Fibroblast of skin of right quadriceps (primary cell): Measurements from ENCODE around the gene MAP4K4.
A peak's percentile ranks its signal among the peaks of the same experiment; 100 is the strongest.

ENCODE experiments used
- DNase-seq: peaks from one replicate; pipeline ENCODE4 v3.0.0-alpha.2; 2013

The MAP4K4 gene

GRCh38 chr2:101844055-101844635 lies 146.6 kb downstream of the MAP4K4 start:
- peak; percentile 44 for DNase-seq

- no peak for DNase-seq
These were observed 149.5 kb downstream of the MAP4K4 start for GRCh38 chr2:101846973-101847372.

- DNase-seq = no peak
These were observed 150.3 kb downstream of the MAP4K4 start for GRCh38 chr2:101847661-101848339.

- no peak for DNase-seq
These were observed 151.4 kb downstream of the MAP4K4 start for GRCh38 chr2:101848769-101849410.

GRCh38 chr2:101850450-101850849 lies 152.9 kb downstream of the MAP4K4 start:
- DNase-seq = no peak

DNA sequence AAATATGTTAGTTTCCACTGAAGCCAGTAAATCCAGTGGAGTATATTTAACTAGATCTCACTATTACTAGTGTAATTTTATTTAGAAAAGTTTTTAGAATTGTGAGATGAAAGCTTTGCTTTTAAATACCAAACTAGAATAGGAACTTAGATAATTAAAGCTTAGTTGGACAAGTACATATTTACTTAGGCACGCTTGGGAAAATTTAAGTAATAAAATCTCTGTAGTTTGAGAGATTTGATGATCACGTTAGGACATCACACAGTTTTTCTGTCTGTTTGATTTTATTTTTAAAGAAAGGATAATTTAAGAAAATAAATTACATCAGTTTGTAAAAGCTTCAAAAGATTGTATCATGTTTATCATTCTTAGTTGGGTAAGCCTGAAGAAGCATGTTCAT lies 153.5 kb downstream of the MAP4K4 start:
- no peak for DNase-seq

- no peak for DNase-seq
These were observed 155.3 kb downstream of the MAP4K4 start for GRCh38 chr2:101852824-101853223.

DNA sequence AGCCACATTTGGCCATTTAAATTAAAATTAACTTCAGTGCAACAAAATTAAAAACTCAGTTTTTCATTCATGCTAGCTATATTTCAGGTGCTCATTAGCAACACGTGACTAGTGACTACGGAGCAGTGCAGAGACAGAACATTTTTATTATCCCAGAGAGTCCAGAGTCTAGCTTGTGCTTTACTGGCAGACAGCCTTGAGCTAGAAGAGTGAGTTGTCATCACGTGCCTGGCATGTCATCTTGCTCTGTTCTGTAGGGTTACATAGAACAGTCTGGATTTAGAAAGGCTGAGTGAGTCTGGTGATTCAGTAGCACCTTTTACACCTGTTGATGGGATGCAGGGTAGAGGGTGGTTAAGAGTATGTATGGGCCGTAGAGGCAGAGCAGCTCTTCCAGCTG lies 157.4 kb downstream of the MAP4K4 start:
- DNase-seq = no peak

GRCh38 chr2:101855776-101856175 lies 158.3 kb downstream of the MAP4K4 start:
- DNase-seq = no peak

GRCh38 chr2:101858246-101858645 lies 160.7 kb downstream of the MAP4K4 start:
- DNase-seq = no peak

- no peak for DNase-seq
These were observed 161.4 kb downstream of the MAP4K4 start for GRCh38 chr2:101858910-101859309.

DNA sequence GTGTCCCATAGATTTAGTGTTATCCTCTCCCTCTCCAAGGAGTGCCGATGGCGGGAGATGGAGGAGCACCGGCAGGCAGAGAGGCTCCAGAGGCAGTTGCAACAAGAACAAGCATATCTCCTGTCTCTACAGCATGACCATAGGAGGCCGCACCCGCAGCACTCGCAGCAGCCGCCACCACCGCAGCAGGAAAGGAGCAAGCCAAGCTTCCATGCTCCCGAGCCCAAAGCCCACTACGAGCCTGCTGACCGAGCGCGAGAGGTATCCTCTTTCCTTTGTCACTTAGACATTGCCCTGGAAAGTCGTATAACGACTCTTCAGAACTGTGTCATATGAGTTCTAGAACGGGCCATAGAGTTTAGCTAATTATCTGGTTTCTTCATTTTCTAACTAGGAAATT lies 162.1 kb downstream of the MAP4K4 start:
- DNase-seq = no peak

DNA sequence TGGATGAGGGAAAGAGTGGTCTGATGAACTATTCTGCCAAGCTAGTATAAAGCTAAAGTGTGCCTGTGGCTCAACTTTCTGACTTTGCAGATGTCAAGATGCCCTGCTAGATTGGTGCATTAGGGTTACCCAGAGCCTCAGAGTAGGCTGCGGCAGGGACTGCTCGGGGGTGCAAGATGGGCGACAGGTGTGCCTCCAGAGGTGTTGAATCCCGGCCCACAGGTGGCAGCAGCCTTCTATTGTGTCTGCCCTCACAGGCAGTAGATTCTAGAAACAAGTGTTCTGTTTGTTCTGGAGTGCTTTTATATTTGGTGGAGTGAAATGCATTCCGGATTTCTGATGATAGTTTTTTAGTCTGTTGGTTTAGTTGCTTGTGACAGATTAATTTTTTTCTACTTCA lies 162.7 kb downstream of the MAP4K4 start:
- no peak for DNase-seq

- no peak for DNase-seq
These were observed 163.3 kb downstream of the MAP4K4 start for GRCh38 chr2:101860782-101861181.

DNA sequence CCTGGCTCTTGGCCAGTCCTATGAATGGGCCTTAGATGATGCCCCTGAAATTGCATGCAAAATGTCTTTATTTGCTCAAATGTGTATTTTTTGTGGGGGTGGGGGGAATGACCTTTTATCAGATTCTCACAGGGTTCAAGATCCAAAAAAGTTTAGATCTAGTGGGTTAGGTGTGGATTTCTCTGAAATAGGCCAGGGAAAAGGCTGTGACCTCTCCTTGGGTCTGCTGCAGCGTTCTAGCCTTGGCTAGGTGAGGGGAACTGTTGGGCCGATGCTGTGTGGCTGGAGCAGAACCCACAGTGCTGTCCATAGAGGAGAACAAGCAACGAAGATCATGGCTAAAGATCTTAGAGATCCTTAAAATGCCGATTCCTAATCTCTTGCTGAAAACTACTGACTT lies 163.9 kb downstream of the MAP4K4 start:
- no peak for DNase-seq

- DNase-seq = no peak
These were observed 166.0 kb downstream of the MAP4K4 start for GRCh38 chr2:101863534-101863933.

DNA sequence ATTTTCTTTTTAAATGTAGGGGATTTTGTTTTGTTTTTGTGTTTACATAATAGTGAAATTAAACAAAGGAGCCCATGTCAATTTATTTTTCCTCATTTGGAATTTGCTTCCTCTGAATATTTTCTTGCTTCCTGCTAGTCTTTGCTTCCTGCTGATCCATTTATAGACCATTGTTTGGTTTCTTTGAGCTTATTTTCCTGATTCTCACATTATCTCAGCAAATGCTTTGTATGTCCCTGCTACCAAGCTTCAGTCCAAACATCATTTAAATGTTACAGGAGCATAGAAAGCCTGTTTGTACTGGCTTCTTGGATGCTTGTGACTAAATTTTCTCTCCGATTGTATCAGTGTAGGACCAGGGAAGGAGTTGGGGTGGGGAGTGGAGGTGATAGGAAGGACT lies 166.9 kb downstream of the MAP4K4 start:
- DNase-seq = no peak

GRCh38 chr2:101868525-101868924 lies 171.0 kb downstream of the MAP4K4 start:
- DNase-seq = no peak

GRCh38 chr2:101869527-101869926 lies 172.0 kb downstream of the MAP4K4 start:
- DNase-seq = no peak

DNA sequence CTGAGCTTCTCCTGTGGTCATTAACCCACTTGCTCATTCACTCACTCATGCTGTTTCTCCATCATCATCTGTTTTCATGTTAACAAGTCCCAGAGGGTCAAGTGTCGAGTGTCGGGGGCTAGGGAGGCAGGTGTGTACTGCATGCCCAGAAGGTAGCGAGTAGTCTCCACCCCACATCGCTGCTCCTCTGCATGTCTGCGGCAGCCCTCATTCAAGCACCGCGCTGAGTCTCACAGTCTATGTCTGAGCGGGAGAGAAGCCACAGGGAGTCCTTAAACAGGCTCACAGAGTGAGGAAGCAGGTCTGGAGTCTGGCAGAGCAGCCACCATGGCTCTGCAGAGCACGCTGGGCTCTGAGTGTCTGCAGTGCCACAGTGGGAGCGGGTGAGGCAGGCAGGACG lies 172.9 kb downstream of the MAP4K4 start:
- no peak for DNase-seq

DNA sequence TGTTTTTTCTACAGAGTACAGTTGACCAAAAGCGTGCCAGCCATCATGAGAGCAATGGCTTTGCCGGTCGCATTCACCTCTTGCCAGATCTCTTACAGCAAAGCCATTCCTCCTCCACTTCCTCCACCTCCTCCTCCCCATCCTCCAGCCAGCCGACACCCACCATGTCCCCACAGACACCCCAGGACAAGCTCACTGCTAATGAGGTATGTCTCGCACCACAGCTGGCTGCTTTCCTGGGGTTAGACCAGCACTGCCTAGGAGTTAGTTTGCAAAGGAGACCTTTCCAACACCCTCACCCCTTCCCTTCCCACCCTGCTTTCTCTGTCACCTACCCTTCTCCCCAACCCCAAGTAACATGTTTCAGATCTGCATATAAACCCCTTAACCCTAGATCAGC lies 174.0 kb downstream of the MAP4K4 start:
- no peak for DNase-seq

- DNase-seq = no peak
These were observed 175.0 kb downstream of the MAP4K4 start for GRCh38 chr2:101872480-101872879.

DNA sequence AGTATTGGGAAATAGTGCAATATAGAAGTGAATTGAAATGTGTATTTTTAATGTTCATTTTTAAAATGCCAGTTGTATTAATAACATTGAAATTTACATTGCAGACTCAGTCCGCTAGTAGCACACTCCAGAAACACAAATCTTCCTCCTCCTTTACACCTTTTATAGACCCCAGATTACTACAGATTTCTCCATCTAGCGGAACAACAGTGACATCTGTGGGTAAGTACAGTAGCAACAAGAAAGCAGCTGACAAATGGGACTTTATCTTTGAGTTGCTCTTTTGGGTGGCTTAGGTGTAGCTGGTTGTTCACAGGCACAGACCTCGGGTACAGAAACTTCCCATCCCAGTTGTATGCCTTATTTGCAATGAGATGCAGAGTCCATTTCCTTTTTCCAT lies 176.0 kb downstream of the MAP4K4 start:
- DNase-seq = peak; percentile 9

DNA sequence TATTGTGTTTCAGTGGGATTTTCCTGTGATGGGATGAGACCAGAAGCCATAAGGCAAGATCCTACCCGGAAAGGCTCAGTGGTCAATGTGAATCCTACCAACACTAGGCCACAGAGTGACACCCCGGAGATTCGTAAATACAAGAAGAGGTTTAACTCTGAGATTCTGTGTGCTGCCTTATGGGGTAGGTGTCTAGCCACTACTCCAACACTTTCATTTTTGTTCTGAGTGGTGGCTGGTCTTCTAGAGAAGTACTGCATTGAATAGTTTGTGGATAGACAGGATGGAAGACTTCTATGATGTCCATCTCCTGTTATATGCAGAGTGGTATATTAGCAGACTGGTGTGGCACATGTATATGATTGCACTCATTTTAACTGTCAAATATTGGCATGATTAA lies 176.6 kb downstream of the MAP4K4 start:
- no peak for DNase-seq

DNA sequence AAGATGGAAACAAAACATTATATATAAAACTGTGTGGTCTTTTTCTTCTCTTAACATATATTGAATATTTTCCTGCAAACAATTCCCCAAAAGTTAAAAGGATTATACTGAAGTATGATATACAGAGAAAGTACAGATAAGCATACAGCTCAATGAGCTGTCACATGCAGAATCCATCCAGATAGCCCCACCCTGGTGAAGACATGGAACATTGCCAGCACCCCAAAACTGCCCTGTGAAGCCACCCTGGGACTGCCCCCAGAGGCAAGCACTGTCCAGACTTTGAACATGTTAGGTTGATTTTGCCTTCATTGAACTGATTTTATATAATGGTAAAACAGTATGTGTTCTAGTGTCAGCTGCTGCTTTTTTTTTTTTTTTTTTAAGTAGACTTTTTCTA lies 182.0 kb downstream of the MAP4K4 start:
- no peak for DNase-seq
